Suprapubic skin (tissue), 3 donors: ENCODE results near the gene PTPRN2.

Experiments
- CTCF ChIP-seq, 2 donors: fragments of 200-600 bp in 1 of 2; fragments of 450-650 bp in 1 of 2; sonication (generic) in 1 of 2; IDR thresholded peaks; one replicate each; pipeline ENCODE4 v1.5.1; 2016 to 2019; ENCODE audit warnings: antibody characterized with exemption in 2 of 2, mild to moderate bottlenecking in 1 of 2, moderate library complexity in 1 of 2
- EP300 ChIP-seq: sonication (generic); formaldehyde crosslinking; IDR thresholded peaks from one replicate; pipeline ENCODE4 v1.6.1; 2017; ENCODE audit warnings: antibody characterized with exemption
- POLR2A ChIP-seq, 2 donors: fragments of 450-650 bp; IDR thresholded peaks; one replicate each; pipeline ENCODE4 v1.6.1; 2017; ENCODE audit warnings: antibody characterized with exemption in 2 of 2, mild to moderate bottlenecking in 2 of 2, moderate library complexity in 2 of 2

GRCh38 chr7:157657741-157658740 lies 929.6 kb downstream of the PTPRN2 start:
- TF ChIP-seq CTCF (IDR thresholded peaks at IDR 0.05) (no peak), POLR2A (IDR thresholded peaks at IDR 0.05) (no peak), EP300 (no peak)
